BLaER1 treated with 17β-estradiol and CSF1 and Interleukin-3, amounts not matched to agents 10 nM and 100 nM (cell line): ENCODE data around the gene SH2D3A.
A peak's percentile ranks its signal among the peaks of the same experiment; 100 is the strongest.
"Not testable (repeated sequence)": the region's sequence is repeated elsewhere in the genome, so short reads cannot be mapped to it uniquely, and the experiment has no call there.

Experiments used
- H3K27ac ChIP-seq, 11 experiments: shearing (Covaris generic); formaldehyde crosslinking; 2 replicates each; pipeline ENCODE4 v1.8.1; 2022
- H3K27me3 ChIP-seq, 11 experiments: shearing (Covaris generic); formaldehyde crosslinking; 2 replicates each; pipeline ENCODE4 v1.8.1; 2022
- H3K36me3 ChIP-seq, 11 experiments: shearing (Covaris generic); formaldehyde crosslinking; 2 replicates each; pipeline ENCODE4 v1.8.1; 2022
- H3K4me1 ChIP-seq, 10 experiments: shearing (Covaris generic); formaldehyde crosslinking; 2 replicates each; pipeline ENCODE4 v1.8.1; 2022
- H3K4me2 ChIP-seq, 11 experiments: shearing (Covaris generic); formaldehyde crosslinking; 2 replicates each; pipeline ENCODE4 v1.8.1; 2022
- H3K4me3 ChIP-seq, 10 experiments: shearing (Covaris generic); formaldehyde crosslinking; 2 replicates each; pipeline ENCODE4 v1.8.1; 2022
- H3K9ac ChIP-seq, 11 experiments: shearing (Covaris generic); formaldehyde crosslinking; 2 replicates each; pipeline ENCODE4 v1.8.1; 2022
- H3K9me3 ChIP-seq, 11 experiments: shearing (Covaris generic); formaldehyde crosslinking; replicated peaks in 1 of 11; 2 replicates each; pipeline ENCODE4 v1.8.1; 2022
- H4K20me1 ChIP-seq, 11 experiments: shearing (Covaris generic); formaldehyde crosslinking; 2 replicates each; pipeline ENCODE4 v1.8.1; 2022
- Cebpa-rat ChIP-seq, 11 experiments: shearing (Covaris generic); IDR thresholded peaks; 2 replicates each; pipeline ENCODE4 v1.8.1; 2022

SH2D3A gene

DNA sequence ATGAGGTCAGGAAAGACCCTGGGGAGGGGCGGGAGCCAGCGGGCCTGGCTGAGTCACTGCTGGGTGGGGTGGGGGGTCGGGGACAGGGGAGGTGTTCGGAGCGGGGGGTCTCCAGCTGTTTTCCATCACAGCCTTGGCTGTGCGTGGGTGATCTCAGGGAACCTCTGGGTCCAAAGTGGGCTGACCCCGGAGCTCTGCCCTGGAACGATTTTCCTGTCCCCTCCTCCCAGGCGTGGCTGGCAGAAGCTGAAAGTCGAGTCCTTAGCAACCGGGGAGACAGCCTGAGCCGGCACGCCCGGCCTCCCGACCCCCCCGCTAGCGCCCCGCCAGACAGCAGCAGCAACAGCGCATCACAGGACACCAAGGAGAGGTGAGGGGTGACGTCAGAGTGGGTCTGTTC lies 17.2 kb downstream of the SH2D3A start:
- H4K20me1 ChIP-seq: peaks cover 0 to 32% (median 0%) of the 10 kb centered on the region in 11 experiments; a peak in 5 of 22 replicates
- H3K9ac ChIP-seq: no peak overlapping the region
- no peak overlapping the region for H3K27ac ChIP-seq
- H3K4me1 ChIP-seq: peaks cover 14 to 30% (median 24%) of the 10 kb centered on the region in 10 experiments; a peak in 18 of 20 replicates
- no peaks in the 10 kb centered on the region for H3K27me3 ChIP-seq
- TF ChIP-seq Cebpa-rat (IDR thresholded peaks at IDR 0.05): no peak
- H3K4me3 ChIP-seq: no peak overlapping the region
- H3K36me3 ChIP-seq: peaks cover 42 to 74% (median 69%) of the 10 kb centered on the region in 11 experiments
- no peak overlapping the region for H3K4me2 ChIP-seq
- H3K9me3 ChIP-seq: no peaks in the 10 kb centered on the region

- not testable (repeated sequence) for H3K27ac ChIP-seq
These were observed 18.7 kb downstream of the SH2D3A start for GRCh38 chr19:6748543-6748942.

GRCh38 chr19:6745965-6746364 lies 21.3 kb downstream of the SH2D3A start:
- Histone ChIP-seq H3K9me3 (no peaks in the 10 kb centered on the region), H3K36me3 (peaks cover 56 to 89% (median 81%) of the 10 kb centered on the region in 11 experiments), H3K4me1 (peaks cover 7 to 17% (median 14%) of the 10 kb centered on the region in 10 experiments), H3K27me3 (no peaks in the 10 kb centered on the region), H3K27ac (no peak overlapping the region), H3K4me2 (no peak overlapping the region), H4K20me1 (peaks cover 0 to 58% (median 3%) of the 10 kb centered on the region in 11 experiments; a peak in 8 of 22 replicates), H3K9ac (no peak overlapping the region), H3K4me3 (no peak overlapping the region)
- no peak for TF ChIP-seq Cebpa-rat (IDR thresholded peaks at IDR 0.05)

More at GRCh38 chr19:6748543-6748942, 18.7 kb downstream of the SH2D3A start:
- not testable (repeated sequence) for H3K9me3 ChIP-seq, H3K4me3 ChIP-seq, H3K27me3 ChIP-seq
- Histone ChIP-seq H3K4me2 (peak overlapping the region in 5 of 11 experiments; percentile 7 to 24 (median 17); a peak in 3 of 22 replicates), H3K9ac (peak overlapping the region in 2 of 11 experiments; percentile 11 to 18; a peak in 2 of 22 replicates), H3K4me1 (peaks cover 6 to 18% (median 15%) of the 10 kb centered on the region in 10 experiments; a peak in 17 of 20 replicates), H4K20me1 (peaks cover 0 to 47% (median 0%) of the 10 kb centered on the region in 11 experiments; a peak in 5 of 22 replicates), H3K36me3 (peaks cover 57 to 89% (median 84%) of the 10 kb centered on the region in 11 experiments)

DNA sequence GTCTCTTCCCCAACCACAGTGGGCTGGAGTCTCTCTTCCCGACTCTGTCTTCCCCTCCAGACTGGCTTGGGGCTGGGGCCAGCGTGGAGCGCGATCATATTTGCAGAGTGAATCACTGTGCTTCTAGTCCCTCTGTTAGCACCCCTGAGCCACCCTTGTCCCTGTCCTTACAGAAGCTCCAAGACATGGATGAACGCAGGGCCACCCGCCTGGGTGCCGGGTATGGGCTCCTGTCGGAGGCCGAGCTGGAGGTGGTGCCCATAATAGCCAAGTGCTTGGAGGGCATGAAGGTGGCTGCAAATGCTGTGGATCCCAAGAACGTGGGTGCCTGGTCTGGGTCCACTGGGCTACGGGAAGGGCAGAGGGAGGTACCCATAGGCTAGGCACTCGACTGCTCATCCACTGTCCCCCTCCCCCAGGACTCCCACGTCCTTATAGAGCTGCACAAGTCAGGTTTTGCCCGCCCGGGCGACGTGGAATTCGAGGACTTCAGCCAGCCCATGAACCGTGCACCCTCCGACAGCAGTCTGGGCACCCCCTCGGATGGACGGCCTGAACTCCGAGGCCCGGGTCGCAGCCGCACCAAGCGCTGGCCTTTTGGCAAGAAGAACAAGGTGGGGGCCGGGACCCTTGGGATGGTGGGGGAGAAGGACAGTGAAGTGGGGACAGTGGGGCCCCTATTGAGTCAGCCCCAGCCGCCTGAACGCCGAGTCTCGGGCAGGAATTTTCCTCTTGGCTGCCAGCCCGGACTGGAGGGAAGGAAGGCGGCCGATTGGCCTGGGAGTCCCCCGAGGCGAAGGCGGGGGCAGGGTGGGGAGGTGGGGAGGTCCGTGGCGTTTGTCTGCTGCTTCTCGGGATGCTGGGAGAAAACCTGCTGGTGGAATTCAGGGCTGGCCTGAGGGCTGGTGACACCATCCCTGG lies 22.6 kb downstream of the SH2D3A start:
- H3K36me3 ChIP-seq: peaks cover 49 to 77% (median 70%) of the 10 kb centered on the region in 11 experiments

GRCh38 chr19:6743714-6744380 lies 23.4 kb downstream of the SH2D3A start:
- Histone ChIP-seq H3K27me3 (no peaks in the 10 kb centered on the region), H3K9me3 (no peaks in the 10 kb centered on the region), H3K27ac (no peak overlapping the region), H3K4me3 (no peak overlapping the region), H4K20me1 (peaks cover 0 to 51% (median 3%) of the 10 kb centered on the region in 11 experiments; a peak in 8 of 22 replicates), H3K4me2 (no peak overlapping the region), H3K4me1 (peaks cover 14 to 34% (median 26%) of the 10 kb centered on the region in 10 experiments), H3K36me3 (peaks cover 47 to 69% (median 62%) of the 10 kb centered on the region in 11 experiments), H3K9ac (peak overlapping the region in 1 of 11 experiments; percentile 7; a peak in 1 of 22 replicates)
- no peak for TF ChIP-seq Cebpa-rat (IDR thresholded peaks at IDR 0.05)

More for the DNA sequence above, 22.6 kb downstream of the SH2D3A start:
- H3K27me3 ChIP-seq: no peaks in the 10 kb centered on the region
- H3K4me2 ChIP-seq: no peak overlapping the region
- H3K27ac ChIP-seq: no peak overlapping the region
- H3K9me3 ChIP-seq: no peaks in the 10 kb centered on the region
- H3K4me3 ChIP-seq: no peak overlapping the region
- H4K20me1 ChIP-seq: peaks cover 0 to 58% (median 3%) of the 10 kb centered on the region in 11 experiments; a peak in 8 of 22 replicates
- no peak for TF ChIP-seq Cebpa-rat (IDR thresholded peaks at IDR 0.05)
- peaks cover 9 to 29% (median 22%) of the 10 kb centered on the region in 10 experiments for H3K4me1 ChIP-seq
- H3K9ac ChIP-seq: peak overlapping the region in 1 of 11 experiments; percentile 7; a peak in 1 of 22 replicates

- no peak for TF ChIP-seq Cebpa-rat (IDR thresholded peaks at IDR 0.05)
- Histone ChIP-seq H4K20me1 (peaks cover 0 to 46% (median 3%) of the 10 kb centered on the region in 11 experiments; a peak in 8 of 22 replicates), H3K9ac (no peak overlapping the region), H3K9me3 (no peaks in the 10 kb centered on the region), H3K4me1 (peaks cover 22 to 35% (median 29%) of the 10 kb centered on the region in 10 experiments), H3K4me3 (no peak overlapping the region), H3K27ac (no peak overlapping the region), H3K36me3 (peaks cover 42 to 61% (median 54%) of the 10 kb centered on the region in 11 experiments), H3K27me3 (no peaks in the 10 kb centered on the region), H3K4me2 (no peak overlapping the region)
These were observed 24.2 kb downstream of the SH2D3A start for GRCh38 chr19:6743066-6743465.

DNA sequence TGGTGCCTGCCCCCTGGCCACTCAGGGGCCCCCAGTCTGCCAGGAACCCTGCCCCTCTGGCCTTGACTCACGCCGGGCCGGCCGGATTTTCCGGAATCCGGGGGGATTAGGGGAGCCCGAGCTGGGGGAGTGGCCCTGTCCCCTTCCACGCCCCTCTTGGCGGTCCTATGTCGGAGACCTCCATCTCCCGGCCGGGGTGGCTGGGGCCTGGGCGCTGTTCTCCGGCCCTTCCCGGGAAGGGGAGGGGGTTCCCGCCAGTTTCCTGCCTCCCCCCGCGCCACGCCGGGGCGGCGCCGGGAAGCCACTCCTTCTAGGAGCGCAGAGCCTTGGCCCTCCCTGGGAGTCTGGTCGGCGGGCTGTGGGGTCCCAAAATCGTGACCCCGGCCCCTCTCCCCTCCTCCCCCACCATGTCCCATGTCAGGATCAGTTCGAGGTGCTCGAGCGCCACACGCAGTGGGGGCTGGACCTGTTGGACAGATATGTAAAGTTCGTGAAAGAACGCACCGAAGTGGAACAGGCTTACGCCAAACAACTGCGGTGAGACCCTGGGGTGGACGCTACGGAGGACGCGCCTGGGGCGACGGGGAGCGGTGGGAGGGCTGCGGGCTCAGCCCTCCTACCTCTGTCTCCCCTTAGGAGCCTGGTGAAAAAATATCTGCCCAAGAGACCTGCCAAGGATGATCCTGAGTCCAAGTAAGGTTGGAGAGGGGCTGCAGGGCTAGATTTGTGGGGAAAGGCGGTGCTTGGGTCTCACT lies 26.5 kb downstream of the SH2D3A start:
- peaks cover 0 to 46% (median 5%) of the 10 kb centered on the region in 11 experiments; a peak in 9 of 22 replicates for H4K20me1 ChIP-seq
- peaks cover 23 to 39% (median 32%) of the 10 kb centered on the region in 11 experiments for H3K36me3 ChIP-seq
- H3K4me1 ChIP-seq: peaks cover 30 to 46% (median 38%) of the 10 kb centered on the region in 10 experiments
- TF ChIP-seq Cebpa-rat (IDR thresholded peaks at IDR 0.05): no peak
- no peaks in the 10 kb centered on the region for H3K9me3 ChIP-seq
- H3K27me3 ChIP-seq: no peaks in the 10 kb centered on the region
- H3K4me3 ChIP-seq: peak overlapping the region; percentile 72 to 98 (median 85)
- H3K9ac ChIP-seq: peak overlapping the region; percentile 69 to 89 (median 84)
- peak overlapping the region; percentile 56 to 82 (median 70) for H3K27ac ChIP-seq
- H3K4me2 ChIP-seq: peak overlapping the region; percentile 91 to 100 (median 99)

DNA sequence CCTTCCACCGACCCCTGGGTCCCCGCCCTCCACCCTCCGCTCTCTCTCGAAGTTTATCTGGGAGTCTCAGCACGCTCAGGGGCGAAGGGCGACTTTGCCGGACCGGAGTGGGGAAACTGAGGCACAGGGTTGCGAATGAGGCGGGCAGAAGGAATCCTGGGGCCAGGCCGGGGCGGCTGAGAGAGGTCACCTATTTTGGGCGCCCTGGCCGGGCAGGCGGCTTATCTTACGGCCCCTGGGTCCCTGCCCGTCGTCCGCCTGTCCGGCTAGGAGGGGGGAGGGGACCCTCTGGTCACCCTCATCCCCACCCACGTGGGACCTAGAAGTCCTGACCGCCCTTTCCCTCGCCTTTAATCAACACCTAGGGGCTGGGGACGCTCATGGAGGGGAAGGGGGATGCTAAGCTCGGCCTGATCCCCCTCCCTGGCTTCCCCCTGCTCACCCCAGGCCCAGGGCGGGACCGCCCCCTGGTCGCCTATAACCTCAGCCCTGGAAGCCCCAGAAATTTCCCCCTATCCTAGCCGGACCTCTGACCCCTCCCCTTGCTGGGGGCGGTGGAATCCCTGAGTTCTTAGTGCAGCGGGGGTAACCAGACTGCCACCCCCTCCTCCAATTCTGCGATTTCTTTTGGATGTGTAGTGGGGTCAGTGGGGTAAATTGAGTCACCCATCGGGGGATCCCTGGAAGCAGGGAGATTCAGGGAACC lies 27.2 kb downstream of the SH2D3A start:
- H3K27ac ChIP-seq: peak overlapping the region; percentile 56 to 82 (median 70)
- H3K4me3 ChIP-seq: peak overlapping the region; percentile 72 to 98 (median 85)
- H3K4me1 ChIP-seq: peaks cover 36 to 53% (median 45%) of the 10 kb centered on the region in 10 experiments
- H3K9ac ChIP-seq: peak overlapping the region; percentile 69 to 89 (median 84)
- peak overlapping the region; percentile 91 to 100 (median 99) for H3K4me2 ChIP-seq
- no peaks in the 10 kb centered on the region for H3K27me3 ChIP-seq
- H3K36me3 ChIP-seq: peaks cover 20 to 34% (median 27%) of the 10 kb centered on the region in 11 experiments
- H4K20me1 ChIP-seq: peaks cover 0 to 49% (median 5%) of the 10 kb centered on the region in 11 experiments; a peak in 9 of 22 replicates
- no peak for TF ChIP-seq Cebpa-rat (IDR thresholded peaks at IDR 0.05)
- no peaks in the 10 kb centered on the region for H3K9me3 ChIP-seq
